WTC11 (cell line): Measurements from ENCODE around the gene SMIM28.

ENCODE experiments used
- ATF2 ChIP-seq: sonication (generic); formaldehyde crosslinking; IDR thresholded peaks from 2 replicates; pipeline ENCODE4 v1.8.1; 2022; ENCODE audit warnings: low read depth, missing genetic modification reagents, borderline replicate concordance
- CDX4 ChIP-seq: fragments of 250-450 bp; sonication (Bioruptor Pico); IDR thresholded peaks from 2 replicates; pipeline ENCODE4 v1.9.0; 2021; ENCODE audit warnings: moderate library complexity, mild to moderate bottlenecking, inconsistent platforms, borderline replicate concordance
- CTCF ChIP-seq: fragments of 200-600 bp; IDR thresholded peaks from 2 replicates; pipeline ENCODE4 v1.8.0; 2022; ENCODE audit warnings: antibody characterized with exemption
- E2F1 ChIP-seq: sonication (generic); formaldehyde crosslinking; IDR thresholded peaks from 2 replicates; pipeline ENCODE4 v1.8.0; 2022; ENCODE audit warnings: mild to moderate bottlenecking, missing genetic modification reagents
- FOXK1 ChIP-seq: sonication (generic); formaldehyde crosslinking; IDR thresholded peaks from 2 replicates; pipeline ENCODE4 v1.8.0; 2022; ENCODE audit warnings: mild to moderate bottlenecking, moderate library complexity, missing genetic modification reagents
- NFYB ChIP-seq: sonication (generic); formaldehyde crosslinking; conservative IDR thresholded peaks from 2 replicates; pipeline ENCODE4 v1.8.0; 2022; ENCODE audit warnings: low read depth, missing genetic modification reagents
- NR1H2 ChIP-seq: sonication (generic); formaldehyde crosslinking; IDR thresholded peaks from 2 replicates; pipeline ENCODE4 v1.9.0; 2021; ENCODE audit warnings: mild to moderate bottlenecking, moderate library complexity, missing genetic modification reagents
- SP1 ChIP-seq: sonication (generic); formaldehyde crosslinking; conservative IDR thresholded peaks from 2 replicates; pipeline ENCODE4 v1.8.1; 2022; ENCODE audit warnings: missing genetic modification reagents
- ZNF263 ChIP-seq: sonication (generic); formaldehyde crosslinking; IDR thresholded peaks from 2 replicates; pipeline ENCODE4 v1.8.1; 2022; ENCODE audit warnings: low read depth, mild to moderate bottlenecking, moderate library complexity, missing genetic modification reagents

GRCh38 chr6:138331984-138332383, 45.7 kb upstream of the SMIM28 start:
- TF ChIP-seq CDX4 (CRISPR knock-in tag) (no peak), NFYB (no peak), ATF2 (no peak), CTCF (no peak), NR1H2 (CRISPR knock-in tag) (no peak), FOXK1 (no peak), SP1 (no peak), E2F1 (CRISPR knock-in tag) (no peak), ZNF263 (CRISPR knock-in tag) (no peak)
